Cardiac fibroblast (primary cell): Measurements from ENCODE around the gene MYBPHL.

Source experiments
- DNase-seq, 2 donors: peaks; one replicate each; pipeline versions ENCODE4 v3.0.0 to v3.0.0-alpha.2; 2010; ENCODE audit warnings: low read depth in 2 of 2
- H3K4me3 ChIP-seq, 2 donors: replicated peaks in 1 of 2; 1 replicate in 1 of 2; 2 replicates in 1 of 2; pipeline ENCODE4 v1.5.1; 2011; ENCODE audit warnings: low read depth in 2 of 2, low read length in 2 of 2, mild to moderate bottlenecking in 2 of 2, moderate library complexity in 1 of 2
- CTCF ChIP-seq: IDR thresholded peaks from one replicate; pipeline ENCODE4 v1.5.1; 2011; ENCODE audit warnings: low read depth, mild to moderate bottlenecking, low read length, inconsistent platforms

Gene MYBPHL

GRCh38 chr1:109274533-109275476 is 32.0 kb downstream of the MYBPHL start:
- no peak for TF ChIP-seq CTCF
- DNase-seq = no peak
- H3K4me3 ChIP-seq = no peak overlapping the region

GRCh38 chr1:109273570-109274288 is 33.1 kb downstream of the MYBPHL start:
- no peak for DNase-seq
- H3K4me3 ChIP-seq = no peak overlapping the region
- no peak for TF ChIP-seq CTCF

- no peak for DNase-seq
- H3K4me3 ChIP-seq = no peak overlapping the region
- no peak for TF ChIP-seq CTCF
Measured at GRCh38 chr1:109272831-109273547, 33.8 kb downstream of the MYBPHL start.

GRCh38 chr1:109272021-109272799 is 34.6 kb downstream of the MYBPHL start:
- no peak overlapping the region for H3K4me3 ChIP-seq
- no peak for TF ChIP-seq CTCF
- DNase-seq = no peak

- no peak overlapping the region for H3K4me3 ChIP-seq
- no peak for DNase-seq
- TF ChIP-seq CTCF = no peak
Measured at GRCh38 chr1:109271458-109271857, 35.4 kb downstream of the MYBPHL start.

GRCh38 chr1:109270623-109271317 is 36.0 kb downstream of the MYBPHL start:
- H3K4me3 ChIP-seq = no peak overlapping the region
- TF ChIP-seq CTCF = no peak
- no peak for DNase-seq
